ENCODE results near the gene PARD3.

- TF ChIP-seq CTCF (IDR thresholded peaks at IDR 0.05; ENCODE audit: poor library complexity): no peak
- TF ChIP-seq EZH2 (IDR thresholded peaks at IDR 0.05; ENCODE audit: borderline replicate concordance): no peak
Measured at GRCh38 chr10:34615770-34616169, 199.3 kb downstream of the PARD3 start.
